Caco-2 (cell line): ENCODE measurements around the gene HGFAC. TPM values are rescaled to one million over a fixed set of nuclear protein-coding genes. Genes with fewer than 3 reads are reported as not detected.

Experiments used
- BruUV-seq: library from RNA; stranded (reverse); fragments of 400-500 nt; replicated peaks from 2 replicates; lab custom pipeline; 2021; lab: Mats Ljungman, UMichigan
- CTCF ChIA-PET: fragments of 300-600 bp; sonication (Branson Sonifier 250); formaldehyde crosslinking; loops from one replicate; lab custom pipeline; 2022; ENCODE audit warnings: antibody characterized with exemption; lab: Charles Lee
- POLR2A ChIA-PET: fragments of 300-600 bp; sonication (Branson Sonifier 250); formaldehyde crosslinking; loops from one replicate; lab custom pipeline; 2022; ENCODE audit warnings: antibody characterized with exemption; lab: Charles Lee
- DNase-seq, 2 experiments: peaks; one replicate each; pipeline versions ENCODE4 v3.0.0 to v3.0.0-alpha.2; 2020 to 2022
- H3K27me3 ChIP-seq: replicated peaks from 2 replicates; pipeline ENCODE4 v1.6.0; 2011; ENCODE audit warnings: low read length; ENCODE audit not compliant: control insufficient read depth, insufficient read depth
- H3K36me3 ChIP-seq: 2 replicates; pipeline ENCODE4 v1.5.1; 2011; ENCODE audit warnings: low read length; ENCODE audit not compliant: control insufficient read depth, insufficient read depth
- H3K4me1 ChIP-seq: fragments of 250-450 bp; sonication (Bioruptor Pico); 2 replicates; pipeline ENCODE4 v1.5.1; 2020; ENCODE audit warnings: mild to moderate bottlenecking
- H3K4me3 ChIP-seq: 2 replicates; pipeline ENCODE4 v1.5.1; 2011; ENCODE audit warnings: low read depth, mild to moderate bottlenecking, control low read depth, low read length
- H3K9me3 ChIP-seq: fragments of 250-450 bp; sonication (Bioruptor Pico); 2 replicates; pipeline ENCODE4 v1.5.1; 2020; ENCODE audit warnings: mild to moderate bottlenecking, moderate library complexity
- H3K27ac Mint-ChIP-seq: one replicate; pipeline ENCODE4 v1.8.0; 2022; ENCODE audit warnings: mixed read lengths; ENCODE audit not compliant: unreplicated experiment
- H3K27me3 Mint-ChIP-seq: one replicate; pipeline ENCODE4 v1.8.0; 2022; ENCODE audit warnings: mixed read lengths; ENCODE audit not compliant: insufficient read depth, unreplicated experiment
- H3K36me3 Mint-ChIP-seq: one replicate; pipeline ENCODE4 v1.8.0; 2022; ENCODE audit warnings: mild to moderate bottlenecking, mixed read lengths; ENCODE audit not compliant: insufficient read depth, unreplicated experiment
- H3K4me1 Mint-ChIP-seq: one replicate; pipeline ENCODE4 v1.8.0; 2022; ENCODE audit warnings: low read depth, mixed read lengths; ENCODE audit not compliant: unreplicated experiment
- H3K4me3 Mint-ChIP-seq: one replicate; pipeline ENCODE4 v1.8.0; 2022; ENCODE audit warnings: mild to moderate bottlenecking, moderate library complexity, mixed read lengths; ENCODE audit not compliant: unreplicated experiment
- H3K9me3 Mint-ChIP-seq: one replicate; pipeline ENCODE4 v1.8.0; 2022; ENCODE audit warnings: mixed read lengths; ENCODE audit not compliant: unreplicated experiment
- CTCF ChIP-seq, 2 experiments: fragments of 200-600 bp in 1 of 2; IDR thresholded peaks; 1 replicate in 1 of 2; 2 replicates in 1 of 2; pipeline versions ENCODE4 v1.5.1 to v1.8.0; 2011 to 2022; ENCODE audit warnings: antibody characterized with exemption in 1 of 2, control low read depth in 1 of 2, inconsistent platforms in 1 of 2, low read depth in 1 of 2, low read length in 1 of 2, mild to moderate bottlenecking in 1 of 2, moderate library complexity in 1 of 2; ENCODE audit not compliant: insufficient read depth in 1 of 2, severe bottlenecking in 1 of 2, unreplicated experiment in 1 of 2
- intact Hi-C: fragments of 100-400 bp; cut with micrococcal nuclease; formaldehyde crosslinking; loops from one replicate; pipeline ENCODE4 v1.10.0; 2022; ENCODE audit not compliant: unreplicated experiment
- total RNA-seq: library from RNA; stranded (reverse); gene quantifications from 2 replicates; pipeline ENCODE4 v1.2.3, GENCODE V29; 2022

Gene HGFAC
- total RNA-seq, 1 experiment from 2014 or later, result 0.48 TPM

GRCh38 chr4:3416270-3416669 is 25.5 kb upstream of the HGFAC start:
- no peak overlapping the region for H3K27ac Mint-ChIP-seq
- no peak overlapping the region for H3K4me3 Mint-ChIP-seq
- Histone ChIP-seq H3K4me3 (no peak overlapping the region), H3K9me3 (no peaks in the 10 kb centered on the region), H3K36me3 (no peaks in the 10 kb centered on the region), H3K4me1 (no peaks in the 10 kb centered on the region), H3K27me3 (no peaks in the 10 kb centered on the region)
- ChIA-PET POLR2A (no interaction called here), CTCF (no interaction called here)
- no peaks in the 10 kb centered on the region for H3K36me3 Mint-ChIP-seq
- no peaks in the 10 kb centered on the region for H3K9me3 Mint-ChIP-seq
- no peaks in the 10 kb centered on the region for H3K27me3 Mint-ChIP-seq
- H3K4me1 Mint-ChIP-seq, result no peaks in the 10 kb centered on the region
- TF ChIP-seq CTCF (IDR thresholded peaks at IDR 0.05; ENCODE audit: insufficient read depth in 1 of 2, low read depth in 1 of 2, low read length in 1 of 2, severe bottlenecking in 1 of 2, unreplicated experiment in 1 of 2), result no peak
- DNase-seq, result peak in 1 of 2 experiments; percentile 7
- no TSS peak for BruUV-seq
- intact Hi-C loops, result no loop called here

GRCh38 chr4:3416821-3417221 is 24.9 kb upstream of the HGFAC start:
- BruUV-seq, result no TSS peak
- no peak overlapping the region for H3K4me3 ChIP-seq
- no peak overlapping the region for H3K27ac Mint-ChIP-seq

GRCh38 chr4:3417448-3417847 is 24.3 kb upstream of the HGFAC start:
- Histone ChIP-seq H3K27me3 (no peaks in the 10 kb centered on the region), H3K9me3 (no peaks in the 10 kb centered on the region), H3K4me1 (no peaks in the 10 kb centered on the region), H3K36me3 (no peaks in the 10 kb centered on the region), H3K4me3 (no peak overlapping the region)
- no peak overlapping the region for H3K4me3 Mint-ChIP-seq
- BruUV-seq, result no TSS peak
- no peak for TF ChIP-seq CTCF (IDR thresholded peaks at IDR 0.05; ENCODE audit: insufficient read depth in 1 of 2, low read depth in 1 of 2, low read length in 1 of 2, severe bottlenecking in 1 of 2, unreplicated experiment in 1 of 2)
- no peaks in the 10 kb centered on the region for H3K4me1 Mint-ChIP-seq
- POLR2A ChIA-PET, result no interaction called here
- DNase-seq, result peak in 1 of 2 experiments; percentile 20
- intact Hi-C loops, result no loop called here
- CTCF ChIA-PET, result no interaction called here
- H3K27ac Mint-ChIP-seq, result no peak overlapping the region
- H3K9me3 Mint-ChIP-seq, result no peaks in the 10 kb centered on the region
- no peaks in the 10 kb centered on the region for H3K27me3 Mint-ChIP-seq
- peaks cover under 1% of the 10 kb centered on the region for H3K36me3 Mint-ChIP-seq

More at GRCh38 chr4:3416821-3417221, 24.9 kb upstream of the HGFAC start:
- TF ChIP-seq CTCF (IDR thresholded peaks at IDR 0.05; ENCODE audit: insufficient read depth in 1 of 2, low read depth in 1 of 2, low read length in 1 of 2, severe bottlenecking in 1 of 2, unreplicated experiment in 1 of 2), result no peak
- no peak overlapping the region for H3K4me3 Mint-ChIP-seq
- CTCF ChIA-PET, result no interaction called here
- peak in 1 of 2 experiments; percentile 21 for DNase-seq
- H3K4me1 Mint-ChIP-seq, result no peaks in the 10 kb centered on the region
- POLR2A ChIA-PET, result no interaction called here
- H3K36me3 Mint-ChIP-seq, result no peaks in the 10 kb centered on the region
- no peaks in the 10 kb centered on the region for H3K9me3 Mint-ChIP-seq
- intact Hi-C loops, result no loop called here
- H3K36me3 ChIP-seq, result no peaks in the 10 kb centered on the region
- H3K9me3 ChIP-seq, result no peaks in the 10 kb centered on the region
- H3K27me3 Mint-ChIP-seq, result no peaks in the 10 kb centered on the region
- no peaks in the 10 kb centered on the region for H3K4me1 ChIP-seq
- H3K27me3 ChIP-seq, result no peaks in the 10 kb centered on the region
